HL-60/S4 treated with retinoic acid at 250 ng/mL for 4 days and 3 days (cell line): Measurements from ENCODE around the gene PGP.

Experiments
- in situ Hi-C: fragments of 300-500 bp; cut with MboI; formaldehyde crosslinking; loops from 2 replicates; pipeline ENCODE4 v1.7.0; 2022; ENCODE audit warnings: low sequenced_read_pairs

Gene PGP

GRCh38 chr16:2184346-2184745 lies 30.3 kb downstream of the PGP start:
- in situ Hi-C loops: no loop called here

GRCh38 chr16:2183671-2184070 lies 31.0 kb downstream of the PGP start:
- in situ Hi-C loops: no loop called here

- in situ Hi-C loops: no loop called here
Observed at GRCh38 chr16:2181952-2182351, 32.7 kb downstream of the PGP start.

GRCh38 chr16:2180962-2181923 lies 33.4 kb downstream of the PGP start:
- in situ Hi-C loops: no loop called here

GRCh38 chr16:2180461-2180860 lies 34.2 kb downstream of the PGP start:
- in situ Hi-C loops: no loop called here

GRCh38 chr16:2179576-2179975 lies 35.1 kb downstream of the PGP start:
- in situ Hi-C loops: no loop called here

GRCh38 chr16:2179107-2179501 lies 35.5 kb downstream of the PGP start:
- in situ Hi-C loops: no loop called here

GRCh38 chr16:2178321-2179106 lies 36.1 kb downstream of the PGP start:
- in situ Hi-C loops: no loop called here

GRCh38 chr16:2177561-2177960 lies 37.1 kb downstream of the PGP start:
- in situ Hi-C loops: no loop called here

- in situ Hi-C loops: no loop called here
Observed at GRCh38 chr16:2177101-2177500, 37.5 kb downstream of the PGP start.

- in situ Hi-C loops: no loop called here
Observed at GRCh38 chr16:2176047-2176446, 38.6 kb downstream of the PGP start.

- in situ Hi-C loops: no loop called here
Observed at GRCh38 chr16:2175454-2175853, 39.2 kb downstream of the PGP start.

- in situ Hi-C loops: no loop called here
Observed at GRCh38 chr16:2174396-2175131, 40.1 kb downstream of the PGP start.

- in situ Hi-C loops: no loop called here
Observed at GRCh38 chr16:2173916-2174315, 40.7 kb downstream of the PGP start.

- in situ Hi-C loops: no loop called here
Observed at GRCh38 chr16:2173366-2173765, 41.3 kb downstream of the PGP start.

GRCh38 chr16:2172688-2173335 lies 41.8 kb downstream of the PGP start:
- in situ Hi-C loops: no loop called here

GRCh38 chr16:2171601-2172178 lies 43.0 kb downstream of the PGP start:
- in situ Hi-C loops: no loop called here

GRCh38 chr16:2170587-2171435 lies 43.8 kb downstream of the PGP start:
- in situ Hi-C loops: no loop called here

- in situ Hi-C loops: no loop called here
Observed at GRCh38 chr16:2170080-2170479, 44.6 kb downstream of the PGP start.
